SK-N-SH treated with all-trans-retinoic acid at 6 μM for 48 hours (cell line): ENCODE results near the gene KATNAL1.

Experiments used
- ATAC-seq: fragments of 200-7000 bp; cut with Tn5 transposase; 3 replicates; pipeline ENCODE4 v1.9.1; 2020; ENCODE audit warnings: mild to moderate bottlenecking, moderate library complexity
- ARNTL ChIP-seq: fragments of 450-650 bp; formaldehyde crosslinking; IDR thresholded peaks from 2 replicates; pipeline ENCODE4 v1.5.0; 2020; ENCODE audit warnings: low read depth, mild to moderate bottlenecking, moderate library complexity, borderline replicate concordance
- BACH2 ChIP-seq: fragments of 250-450 bp; sonication (Bioruptor Pico); IDR thresholded peaks from 2 replicates; pipeline ENCODE4 v1.9.0; 2021; ENCODE audit warnings: mild to moderate bottlenecking, borderline replicate concordance
- CSDC2 ChIP-seq: fragments of 250-450 bp; sonication (Bioruptor Pico); IDR thresholded peaks from 2 replicates; pipeline ENCODE4 v1.5.0; 2020; ENCODE audit warnings: mild to moderate bottlenecking, moderate library complexity
- ESRRG ChIP-seq: fragments of 250-450 bp; sonication (Bioruptor Pico); IDR thresholded peaks from 2 replicates; pipeline ENCODE4 v1.6.1; 2021; ENCODE audit warnings: mild to moderate bottlenecking
- GLIS3 ChIP-seq: fragments of 250-450 bp; sonication (Bioruptor Pico); IDR thresholded peaks from 2 replicates; pipeline ENCODE4 v1.5.0; 2020; ENCODE audit warnings: mild to moderate bottlenecking, moderate library complexity
- ISL1 ChIP-seq: fragments of 250-450 bp; sonication (Bioruptor Pico); IDR thresholded peaks from 2 replicates; pipeline ENCODE4 v2.1.2; 2022; ENCODE audit warnings: mild to moderate bottlenecking, moderate library complexity
- OSR1 ChIP-seq: fragments of 250-450 bp; sonication (Bioruptor Pico); IDR thresholded peaks from 2 replicates; pipeline ENCODE4 v1.8.0; 2022; ENCODE audit warnings: moderate library complexity, mild to moderate bottlenecking, inconsistent platforms
- PPARA ChIP-seq: fragments of 250-450 bp; sonication (Bioruptor Pico); IDR thresholded peaks from 2 replicates; pipeline ENCODE4 v1.5.0; 2020; ENCODE audit warnings: mild to moderate bottlenecking, borderline replicate concordance
- RARB ChIP-seq: fragments of 250-450 bp; sonication (Bioruptor Pico); IDR thresholded peaks from 2 replicates; pipeline ENCODE4 v1.8.0; 2021; ENCODE audit warnings: mild to moderate bottlenecking, moderate library complexity
- SNAI2 ChIP-seq: fragments of 250-450 bp; sonication (Bioruptor Pico); IDR thresholded peaks from 2 replicates; pipeline ENCODE4 v1.5.0; 2020; ENCODE audit warnings: mild to moderate bottlenecking, moderate library complexity
- TCF4 ChIP-seq: fragments of 250-450 bp; sonication (Bioruptor Pico); IDR thresholded peaks from 2 replicates; pipeline ENCODE4 v1.8.0; 2021; ENCODE audit warnings: mild to moderate bottlenecking, moderate library complexity, borderline replicate concordance
- ZC3H10 ChIP-seq: fragments of 250-450 bp; sonication (Bioruptor Pico); IDR thresholded peaks from 2 replicates; pipeline ENCODE4 v1.5.1; 2021; ENCODE audit warnings: mild to moderate bottlenecking, moderate library complexity
- ZFP30 ChIP-seq: fragments of 450-650 bp; formaldehyde crosslinking; IDR thresholded peaks from 2 replicates; pipeline ENCODE4 v1.5.0; 2022; ENCODE audit warnings: mild to moderate bottlenecking, moderate library complexity
- ZNF70 ChIP-seq: fragments of 450-650 bp; formaldehyde crosslinking; IDR thresholded peaks from 2 replicates; pipeline ENCODE4 v1.5.0; 2020; ENCODE audit warnings: mild to moderate bottlenecking, moderate library complexity
- ZNF8 ChIP-seq: fragments of 450-650 bp; formaldehyde crosslinking; IDR thresholded peaks from 2 replicates; pipeline ENCODE4 v1.5.0; 2020; ENCODE audit warnings: mild to moderate bottlenecking, moderate library complexity
- TF ChIP-seq, protein P1 (sequence below): fragments of 250-450 bp; sonication (Bioruptor Pico); IDR thresholded peaks from 2 replicates; pipeline ENCODE4 v1.5.0; 2020; ENCODE audit warnings: mild to moderate bottlenecking, moderate library complexity
- TF ChIP-seq, protein P2 (sequence below): fragments of 250-450 bp; sonication (Bioruptor Pico); IDR thresholded peaks from 2 replicates; pipeline ENCODE4 v1.5.1; 2020; ENCODE audit warnings: low read depth, mild to moderate bottlenecking, moderate library complexity
- TF ChIP-seq, protein P3 (sequence below): fragments of 250-450 bp; sonication (Bioruptor Pico); IDR thresholded peaks from 2 replicates; pipeline ENCODE4 v1.5.1; 2021; ENCODE audit warnings: mild to moderate bottlenecking, moderate library complexity
- TF ChIP-seq, protein P4 (sequence below): fragments of 250-450 bp; sonication (Bioruptor Pico); IDR thresholded peaks from 2 replicates; pipeline ENCODE4 v1.8.0; 2020; ENCODE audit warnings: mild to moderate bottlenecking, moderate library complexity, borderline replicate concordance

Gene KATNAL1

DNA sequence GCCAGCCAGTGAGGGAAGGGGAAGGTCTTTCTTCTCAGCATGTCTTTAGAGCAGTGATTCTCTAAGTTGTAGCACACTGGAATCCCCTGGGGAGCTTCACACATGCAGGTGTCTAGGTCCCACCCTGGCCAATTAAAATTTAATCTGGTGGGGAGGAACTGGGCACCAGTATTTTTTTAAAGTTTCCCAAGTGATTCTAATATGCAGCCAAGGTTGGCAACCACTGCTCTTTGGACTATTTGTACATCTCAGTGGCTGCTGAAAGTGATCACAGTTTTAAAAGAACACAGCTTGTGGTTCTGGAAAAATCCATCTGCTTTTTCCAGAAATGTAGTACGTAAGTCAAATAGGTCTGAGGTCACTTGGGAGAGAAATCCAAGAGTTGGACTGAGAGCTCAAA, 10.7 kb upstream of the KATNAL1 start:
- TF ChIP-seq BACH2 (CRISPR knock-in tag) = no peak
- no peak for TF ChIP-seq OSR1 (CRISPR knock-in tag)
- TF ChIP-seq, protein P1, sequence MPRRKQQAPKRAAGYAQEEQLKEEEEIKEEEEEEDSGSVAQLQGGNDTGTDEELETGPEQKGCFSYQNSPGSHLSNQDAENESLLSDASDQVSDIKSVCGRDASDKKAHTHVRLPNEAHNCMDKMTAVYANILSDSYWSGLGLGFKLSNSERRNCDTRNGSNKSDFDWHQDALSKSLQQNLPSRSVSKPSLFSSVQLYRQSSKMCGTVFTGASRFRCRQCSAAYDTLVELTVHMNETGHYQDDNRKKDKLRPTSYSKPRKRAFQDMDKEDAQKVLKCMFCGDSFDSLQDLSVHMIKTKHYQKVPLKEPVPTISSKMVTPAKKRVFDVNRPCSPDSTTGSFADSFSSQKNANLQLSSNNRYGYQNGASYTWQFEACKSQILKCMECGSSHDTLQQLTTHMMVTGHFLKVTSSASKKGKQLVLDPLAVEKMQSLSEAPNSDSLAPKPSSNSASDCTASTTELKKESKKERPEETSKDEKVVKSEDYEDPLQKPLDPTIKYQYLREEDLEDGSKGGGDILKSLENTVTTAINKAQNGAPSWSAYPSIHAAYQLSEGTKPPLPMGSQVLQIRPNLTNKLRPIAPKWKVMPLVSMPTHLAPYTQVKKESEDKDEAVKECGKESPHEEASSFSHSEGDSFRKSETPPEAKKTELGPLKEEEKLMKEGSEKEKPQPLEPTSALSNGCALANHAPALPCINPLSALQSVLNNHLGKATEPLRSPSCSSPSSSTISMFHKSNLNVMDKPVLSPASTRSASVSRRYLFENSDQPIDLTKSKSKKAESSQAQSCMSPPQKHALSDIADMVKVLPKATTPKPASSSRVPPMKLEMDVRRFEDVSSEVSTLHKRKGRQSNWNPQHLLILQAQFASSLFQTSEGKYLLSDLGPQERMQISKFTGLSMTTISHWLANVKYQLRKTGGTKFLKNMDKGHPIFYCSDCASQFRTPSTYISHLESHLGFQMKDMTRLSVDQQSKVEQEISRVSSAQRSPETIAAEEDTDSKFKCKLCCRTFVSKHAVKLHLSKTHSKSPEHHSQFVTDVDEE (CRISPR knock-in tag) = no peak
- TF ChIP-seq, protein P2, sequence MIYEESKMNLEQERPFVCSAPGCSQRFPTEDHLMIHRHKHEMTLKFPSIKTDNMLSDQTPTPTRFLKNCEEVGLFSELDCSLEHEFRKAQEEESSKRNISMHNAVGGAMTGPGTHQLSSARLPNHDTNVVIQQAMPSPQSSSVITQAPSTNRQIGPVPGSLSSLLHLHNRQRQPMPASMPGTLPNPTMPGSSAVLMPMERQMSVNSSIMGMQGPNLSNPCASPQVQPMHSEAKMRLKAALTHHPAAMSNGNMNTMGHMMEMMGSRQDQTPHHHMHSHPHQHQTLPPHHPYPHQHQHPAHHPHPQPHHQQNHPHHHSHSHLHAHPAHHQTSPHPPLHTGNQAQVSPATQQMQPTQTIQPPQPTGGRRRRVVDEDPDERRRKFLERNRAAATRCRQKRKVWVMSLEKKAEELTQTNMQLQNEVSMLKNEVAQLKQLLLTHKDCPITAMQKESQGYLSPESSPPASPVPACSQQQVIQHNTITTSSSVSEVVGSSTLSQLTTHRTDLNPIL = no peak
- TF ChIP-seq RARB = no peak
- no peak for ATAC-seq

DNA sequence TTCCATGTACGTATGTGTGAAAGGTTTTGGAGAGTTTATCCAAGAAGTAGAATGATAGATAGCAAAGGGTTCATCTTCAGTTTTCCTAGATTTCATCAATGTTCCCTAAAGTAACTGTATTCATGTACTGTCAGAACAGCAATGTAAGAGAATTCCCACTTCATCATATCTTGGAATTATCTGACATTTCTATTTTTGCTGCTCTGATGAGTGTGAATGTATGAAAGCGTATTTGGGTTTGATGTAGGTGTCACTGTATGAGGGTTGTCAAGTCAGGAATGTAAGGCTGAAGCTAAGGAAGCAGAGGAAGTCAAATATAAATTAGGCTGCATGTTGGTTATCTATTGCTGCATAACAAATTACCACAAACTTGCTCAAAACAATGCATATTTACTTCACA, 7.2 kb upstream of the KATNAL1 start:
- TF ChIP-seq ESRRG (CRISPR knock-in tag) (no peak), BACH2 (CRISPR knock-in tag) (no peak), CSDC2 (CRISPR knock-in tag) (no peak), ARNTL (CRISPR knock-in tag) (no peak), PPARA (no peak), ZFP30 (CRISPR knock-in tag) (no peak), SNAI2 (CRISPR knock-in tag) (no peak), TCF4 (CRISPR knock-in tag) (no peak), ZC3H10 (CRISPR knock-in tag) (no peak), ISL1 (CRISPR knock-in tag) (no peak), ZNF70 (CRISPR knock-in tag) (no peak), ZNF8 (no peak)
- TF ChIP-seq, protein P1 (CRISPR knock-in tag) = no peak
- TF ChIP-seq, protein P3, sequence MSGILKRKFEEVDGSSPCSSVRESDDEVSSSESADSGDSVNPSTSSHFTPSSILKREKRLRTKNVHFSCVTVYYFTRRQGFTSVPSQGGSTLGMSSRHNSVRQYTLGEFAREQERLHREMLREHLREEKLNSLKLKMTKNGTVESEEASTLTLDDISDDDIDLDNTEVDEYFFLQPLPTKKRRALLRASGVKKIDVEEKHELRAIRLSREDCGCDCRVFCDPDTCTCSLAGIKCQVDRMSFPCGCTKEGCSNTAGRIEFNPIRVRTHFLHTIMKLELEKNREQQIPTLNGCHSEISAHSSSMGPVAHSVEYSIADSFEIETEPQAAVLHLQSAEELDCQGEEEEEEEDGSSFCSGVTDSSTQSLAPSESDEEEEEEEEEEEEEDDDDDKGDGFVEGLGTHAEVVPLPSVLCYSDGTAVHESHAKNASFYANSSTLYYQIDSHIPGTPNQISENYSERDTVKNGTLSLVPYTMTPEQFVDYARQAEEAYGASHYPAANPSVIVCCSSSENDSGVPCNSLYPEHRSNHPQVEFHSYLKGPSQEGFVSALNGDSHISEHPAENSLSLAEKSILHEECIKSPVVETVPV (CRISPR knock-in tag) = no peak
- TF ChIP-seq, protein P4, sequence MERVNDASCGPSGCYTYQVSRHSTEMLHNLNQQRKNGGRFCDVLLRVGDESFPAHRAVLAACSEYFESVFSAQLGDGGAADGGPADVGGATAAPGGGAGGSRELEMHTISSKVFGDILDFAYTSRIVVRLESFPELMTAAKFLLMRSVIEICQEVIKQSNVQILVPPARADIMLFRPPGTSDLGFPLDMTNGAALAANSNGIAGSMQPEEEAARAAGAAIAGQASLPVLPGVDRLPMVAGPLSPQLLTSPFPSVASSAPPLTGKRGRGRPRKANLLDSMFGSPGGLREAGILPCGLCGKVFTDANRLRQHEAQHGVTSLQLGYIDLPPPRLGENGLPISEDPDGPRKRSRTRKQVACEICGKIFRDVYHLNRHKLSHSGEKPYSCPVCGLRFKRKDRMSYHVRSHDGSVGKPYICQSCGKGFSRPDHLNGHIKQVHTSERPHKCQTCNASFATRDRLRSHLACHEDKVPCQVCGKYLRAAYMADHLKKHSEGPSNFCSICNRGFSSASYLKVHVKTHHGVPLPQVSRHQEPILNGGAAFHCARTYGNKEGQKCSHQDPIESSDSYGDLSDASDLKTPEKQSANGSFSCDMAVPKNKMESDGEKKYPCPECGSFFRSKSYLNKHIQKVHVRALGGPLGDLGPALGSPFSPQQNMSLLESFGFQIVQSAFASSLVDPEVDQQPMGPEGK (CRISPR knock-in tag) = no peak
- TF ChIP-seq, protein P2 = no peak
- no peak for ATAC-seq

DNA sequence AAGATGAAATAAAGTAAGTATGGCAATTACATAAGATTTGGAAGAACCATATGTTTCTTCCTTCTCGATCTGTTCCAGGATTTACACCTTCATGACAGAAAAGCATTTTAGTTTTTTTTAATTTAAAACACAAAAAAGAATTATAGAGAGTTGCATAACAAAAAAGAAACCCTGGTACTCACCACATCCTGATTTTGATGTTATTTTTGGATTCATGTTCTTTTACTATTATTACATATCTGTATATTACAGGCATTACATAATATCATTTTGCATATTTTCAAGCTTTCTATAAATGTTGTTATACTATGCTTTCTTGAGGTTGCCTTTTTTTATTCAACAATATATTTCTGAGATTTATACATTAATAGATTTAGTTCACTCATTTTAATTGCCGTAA, 6.7 kb upstream of the KATNAL1 start:
- no peak for ATAC-seq
- no peak for TF ChIP-seq GLIS3 (CRISPR knock-in tag)
- no peak for TF ChIP-seq ARNTL (CRISPR knock-in tag)
- no peak for TF ChIP-seq PPARA
- TF ChIP-seq, protein P3 (CRISPR knock-in tag) = no peak
- no peak for TF ChIP-seq ESRRG (CRISPR knock-in tag)
- TF ChIP-seq SNAI2 (CRISPR knock-in tag) = no peak
- TF ChIP-seq, protein P1 (CRISPR knock-in tag) = no peak
- TF ChIP-seq, protein P4 (CRISPR knock-in tag) = no peak
- no peak for TF ChIP-seq ZNF70 (CRISPR knock-in tag)
